ENCODE measurements around the gene DOK5. TPM values are rescaled to one million over a fixed set of nuclear protein-coding genes. Genes with fewer than 3 reads are reported as not detected.

DOK5 gene
- total and polyA plus RNA-seq, 2 donors from 2014 or later: 4.8 to 5.4 TPM

- H3K36me3 ChIP-seq (ENCODE audit: control insufficient read depth in 2 of 3, insufficient read depth in 3 of 3, low read length in 3 of 3): no peaks in the 10 kb centered on the region
- FAIRE-seq (no peak), DNase-seq (no peak)
- no peak overlapping the region for H3K27ac ChIP-seq (ENCODE audit: low read depth in 2 of 2, low read length in 2 of 2)
- intact Hi-C loops (cut with DNase I): no loop called here
- H3K27me3 ChIP-seq (ENCODE audit: control insufficient read depth, insufficient read depth, low read length): no peaks in the 10 kb centered on the region
- no peak overlapping the region for H3K4me3 ChIP-seq (ENCODE audit: low read length in 3 of 3)
- TF ChIP-seq CTCF (IDR thresholded peaks at IDR 0.05; ENCODE audit: borderline replicate concordance, extremely low read depth, insufficient read depth): no peak
- no peaks in the 10 kb centered on the region for H3K9me3 ChIP-seq (ENCODE audit: control insufficient read depth in 2 of 3, insufficient read depth in 1 of 3, low read length in 3 of 3)
- H3K9ac ChIP-seq (ENCODE audit: low read length in 3 of 3): no peak overlapping the region
- no peaks in the 10 kb centered on the region for H3K4me1 ChIP-seq (ENCODE audit: control insufficient read depth in 2 of 3, insufficient read depth in 2 of 3, low read depth in 1 of 3, low read length in 3 of 3)
These were observed 216.9 kb downstream of the DOK5 start for GRCh38 chr20:54692168-54692887.

- H3K27ac ChIP-seq (ENCODE audit: low read depth in 2 of 2, low read length in 2 of 2): no peak overlapping the region
- H3K4me3 ChIP-seq (ENCODE audit: low read length in 3 of 3): no peak overlapping the region
- intact Hi-C loops (cut with DNase I): no loop called here
- no peak for TF ChIP-seq CTCF (IDR thresholded peaks at IDR 0.05; ENCODE audit: borderline replicate concordance, extremely low read depth, insufficient read depth)
- no peaks in the 10 kb centered on the region for H3K4me1 ChIP-seq (ENCODE audit: control insufficient read depth in 2 of 3, insufficient read depth in 2 of 3, low read depth in 1 of 3, low read length in 3 of 3)
- DNase-seq (no peak), FAIRE-seq (no peak)
- H3K9ac ChIP-seq (ENCODE audit: low read length in 3 of 3): no peak overlapping the region
- no peaks in the 10 kb centered on the region for H3K36me3 ChIP-seq (ENCODE audit: control insufficient read depth in 2 of 3, insufficient read depth in 3 of 3, low read length in 3 of 3)
- H3K9me3 ChIP-seq (ENCODE audit: control insufficient read depth in 2 of 3, insufficient read depth in 1 of 3, low read length in 3 of 3): no peaks in the 10 kb centered on the region
- H3K27me3 ChIP-seq (ENCODE audit: control insufficient read depth, insufficient read depth, low read length): no peaks in the 10 kb centered on the region
These were observed 219.1 kb downstream of the DOK5 start for GRCh38 chr20:54694516-54694915.

GRCh38 chr20:54698373-54698772, 223.0 kb downstream of the DOK5 start:
- FAIRE-seq: no peak
- H3K4me3 ChIP-seq (ENCODE audit: low read length in 3 of 3): no peak overlapping the region
- H3K27ac ChIP-seq (ENCODE audit: low read depth in 2 of 2, low read length in 2 of 2): no peak overlapping the region
- TF ChIP-seq CTCF (IDR thresholded peaks at IDR 0.05; ENCODE audit: borderline replicate concordance, extremely low read depth, insufficient read depth): no peak
- intact Hi-C loops (cut with DNase I): no loop called here
- H3K27me3 ChIP-seq (ENCODE audit: control insufficient read depth, insufficient read depth, low read length): no peaks in the 10 kb centered on the region
- no peaks in the 10 kb centered on the region for H3K9me3 ChIP-seq (ENCODE audit: control insufficient read depth in 2 of 3, insufficient read depth in 1 of 3, low read length in 3 of 3)
- no peaks in the 10 kb centered on the region for H3K36me3 ChIP-seq (ENCODE audit: control insufficient read depth in 2 of 3, insufficient read depth in 3 of 3, low read length in 3 of 3)
- DNase-seq: no peak
- H3K9ac ChIP-seq (ENCODE audit: low read length in 3 of 3): no peak overlapping the region
- no peaks in the 10 kb centered on the region for H3K4me1 ChIP-seq (ENCODE audit: control insufficient read depth in 2 of 3, insufficient read depth in 2 of 3, low read depth in 1 of 3, low read length in 3 of 3)

All from kidney (tissue), 14 donors.